DMS53 treated with DMSO at 0.1 percent for 48 hours (cell line): ENCODE results near the gene CDON.
A peak's percentile ranks its signal among the peaks of the same experiment; 100 is the strongest.
"Not testable (repeated sequence)": the region's sequence is repeated elsewhere in the genome, so short reads cannot be mapped to it uniquely, and the experiment has no call there.

Experiments
- DNase-seq: peaks from one replicate; lab custom pipeline; 2025; ENCODE audit not compliant: unreplicated experiment; lab: John Stamatoyannopoulos, UW

The CDON gene

DNA sequence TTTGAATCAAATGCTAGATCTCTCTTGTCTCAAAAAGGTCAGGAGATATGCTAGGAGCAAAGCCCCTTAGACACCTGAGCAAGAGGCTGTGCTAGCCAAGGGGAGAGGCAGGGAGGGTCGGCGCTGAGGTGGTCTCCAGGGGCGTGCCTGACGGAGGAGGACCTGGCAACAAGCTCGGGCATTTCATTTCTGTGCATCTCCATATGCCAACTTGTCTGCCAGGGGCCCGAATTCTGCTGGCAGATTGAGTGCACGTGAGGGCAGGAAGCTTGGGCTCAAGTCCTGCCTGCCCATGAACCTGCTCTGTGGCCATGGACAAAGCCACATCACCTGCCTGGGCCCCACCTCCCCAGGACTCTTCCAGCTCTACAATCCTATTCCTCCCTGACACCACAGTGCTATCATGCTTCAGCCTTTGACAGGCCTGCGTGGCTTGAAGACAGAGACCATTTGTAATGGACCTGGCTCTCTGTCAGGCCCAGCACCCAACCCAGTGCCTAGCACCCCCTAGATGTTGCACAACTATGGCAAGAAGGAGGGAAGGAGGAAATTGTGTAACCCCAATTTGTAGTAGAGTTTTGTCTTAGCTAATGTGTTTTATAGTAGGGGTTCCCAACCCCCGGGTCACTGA is 133.1 kb downstream of the CDON start:
- no peak for DNase-seq

DNA sequence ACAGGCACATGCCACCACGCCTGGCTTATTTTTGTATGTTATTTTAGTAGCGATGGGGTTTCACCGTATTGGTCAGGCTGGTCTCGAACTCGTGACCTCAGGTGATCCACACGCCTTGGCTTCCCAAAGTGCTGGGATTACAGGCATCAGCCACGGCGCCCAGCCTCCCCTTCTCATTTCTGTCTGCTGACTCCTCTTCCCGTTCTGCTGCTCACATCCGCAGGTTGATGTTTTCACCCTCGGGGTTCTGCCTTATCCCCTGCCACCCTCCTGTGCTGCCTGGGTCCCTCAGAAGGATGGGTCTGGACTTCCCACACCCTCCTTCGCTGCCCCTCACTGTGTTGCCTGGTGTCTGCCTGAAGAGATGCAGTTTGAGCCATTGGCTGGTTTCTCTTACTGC is 136.0 kb downstream of the CDON start:
- DNase-seq: no peak

DNA sequence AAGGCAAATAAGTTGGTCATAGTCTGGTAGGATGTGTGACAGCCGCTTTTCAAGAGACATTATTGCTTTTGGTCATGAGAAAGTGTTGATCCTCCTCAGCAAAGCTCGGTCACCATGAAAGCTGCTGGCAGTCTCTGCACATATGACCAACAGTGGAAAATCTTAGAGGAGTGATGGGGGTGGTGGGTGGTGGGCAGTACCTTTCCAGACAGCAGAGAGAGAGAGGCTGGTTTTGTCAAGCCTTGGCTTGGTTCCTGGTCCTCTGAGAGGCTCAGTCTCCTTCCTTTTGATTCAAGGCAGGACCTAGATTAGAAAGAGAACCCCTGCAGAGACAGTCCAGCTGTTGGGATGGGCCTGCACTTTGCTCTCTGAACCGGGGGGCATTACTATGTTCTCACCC is 136.9 kb downstream of the CDON start:
- DNase-seq: no peak

DNA sequence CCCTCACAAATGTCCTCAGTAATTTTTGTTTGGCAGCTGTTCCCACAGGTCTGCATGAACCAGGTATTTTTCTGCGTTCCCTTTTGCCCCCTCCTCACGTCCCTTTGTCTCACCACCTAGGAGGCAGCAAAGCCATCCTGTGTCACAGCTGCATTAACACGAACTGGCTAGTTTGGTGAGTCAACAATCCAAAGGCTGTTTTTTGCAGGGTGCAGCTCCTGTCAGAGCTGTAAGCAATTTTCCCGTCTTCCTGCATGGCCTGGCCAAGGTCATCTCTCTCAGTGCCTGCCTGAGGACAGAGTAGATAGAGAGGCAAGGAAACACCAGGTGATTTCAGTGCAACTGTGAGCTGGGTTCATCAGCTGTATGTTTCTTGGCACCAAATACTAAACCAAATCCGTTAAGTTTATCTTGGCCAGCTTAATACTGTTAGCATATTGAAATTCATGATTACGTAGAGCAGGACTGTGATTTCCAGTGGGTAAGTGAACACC is 137.4 kb downstream of the CDON start:
- DNase-seq: no peak

DNA sequence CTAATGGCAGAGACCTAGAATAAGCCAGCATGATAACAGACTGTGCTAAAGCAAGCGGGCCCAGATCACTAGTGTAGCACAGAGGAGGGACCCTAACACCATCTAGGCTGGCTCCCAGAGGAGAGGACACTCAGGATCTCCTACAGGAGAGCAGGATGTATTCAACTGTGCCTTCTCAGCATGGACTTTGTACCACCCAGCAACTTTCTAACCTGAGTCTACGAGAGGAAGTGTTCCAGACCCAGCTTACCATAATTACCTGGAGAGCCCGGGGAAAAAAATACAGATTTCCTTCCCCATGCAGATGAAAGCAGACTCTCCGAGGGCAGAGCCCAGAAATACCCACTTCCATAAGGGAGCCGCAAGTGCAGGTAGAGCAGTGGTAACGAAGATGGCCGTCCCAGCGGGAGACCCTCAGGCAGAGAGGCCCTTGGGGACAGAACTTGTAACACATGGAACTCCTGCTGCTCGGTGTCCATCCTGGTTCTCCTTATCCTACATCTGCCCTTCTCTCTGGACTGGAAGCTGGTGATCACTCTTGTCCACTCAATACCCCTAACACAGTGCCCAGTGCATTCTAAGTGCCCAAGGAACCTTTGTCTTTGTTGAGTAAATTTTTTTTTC is 138.2 kb downstream of the CDON start:
- no peak for DNase-seq

DNA sequence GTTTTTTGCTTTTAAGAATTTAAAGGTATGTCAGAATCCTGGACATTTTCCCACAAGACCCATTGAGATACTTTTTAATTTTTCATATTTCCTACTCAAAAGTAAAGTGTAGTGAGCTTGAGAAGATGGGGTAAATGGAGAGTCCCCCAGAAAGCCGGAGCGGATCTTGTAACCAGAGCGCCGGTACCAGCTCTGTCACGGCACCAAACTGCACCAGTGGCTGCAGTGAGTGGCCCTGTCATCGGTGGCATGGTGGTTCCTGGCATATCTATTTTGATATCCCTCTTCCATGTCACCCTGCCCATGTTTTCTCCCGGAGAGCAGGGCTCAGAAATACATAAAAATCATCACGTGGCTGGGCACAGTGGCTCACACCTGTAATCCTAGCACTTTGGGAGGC is 139.0 kb downstream of the CDON start:
- DNase-seq: no peak

DNA sequence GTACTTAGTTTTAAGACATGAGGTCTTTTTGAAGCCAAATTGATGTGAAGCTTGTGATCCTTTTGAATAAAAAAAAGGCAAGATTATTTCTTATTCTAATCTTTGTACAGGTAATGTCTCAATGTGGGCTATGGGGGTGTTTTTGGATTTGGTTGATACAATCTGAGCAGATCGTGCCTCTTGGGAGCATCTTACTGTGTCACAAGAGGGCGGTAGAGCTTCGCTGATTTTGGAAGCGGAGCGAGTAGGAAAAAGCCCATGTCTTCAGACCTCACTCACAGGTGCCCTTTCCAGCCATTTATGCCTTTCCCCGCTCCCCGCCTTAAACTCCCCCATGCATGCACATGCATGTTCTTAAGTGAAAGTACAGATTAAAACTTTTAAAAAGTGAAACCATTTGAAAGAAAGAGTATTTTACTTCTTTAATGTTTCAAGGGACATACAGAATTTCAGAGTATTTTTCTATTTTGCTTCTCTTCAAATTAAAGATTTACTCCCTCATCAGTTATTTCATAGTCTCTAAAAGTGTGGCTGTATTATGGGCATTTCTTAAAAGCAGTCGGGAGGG is 139.6 kb downstream of the CDON start:
- peak; percentile 83 for DNase-seq

DNA sequence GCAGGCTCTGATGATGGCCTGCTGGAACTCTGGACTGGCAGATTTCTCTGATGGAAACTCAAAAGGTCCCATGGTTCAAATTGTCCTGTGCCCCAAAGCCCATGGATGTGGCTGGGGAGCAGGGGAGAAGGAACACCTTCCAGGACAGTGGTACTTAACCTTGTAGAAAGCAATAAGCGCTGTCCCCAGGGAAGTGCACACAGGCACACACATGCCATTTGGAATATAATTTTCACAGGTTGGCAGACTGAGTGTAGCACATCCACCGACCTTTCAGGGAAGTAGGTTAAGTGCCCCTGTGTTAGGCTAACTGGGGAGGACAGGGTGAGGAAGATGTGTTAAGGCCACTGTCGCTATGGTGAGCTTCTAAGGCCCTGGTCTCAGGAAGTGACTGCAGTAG is 140.5 kb downstream of the CDON start:
- DNase-seq: no peak

DNA sequence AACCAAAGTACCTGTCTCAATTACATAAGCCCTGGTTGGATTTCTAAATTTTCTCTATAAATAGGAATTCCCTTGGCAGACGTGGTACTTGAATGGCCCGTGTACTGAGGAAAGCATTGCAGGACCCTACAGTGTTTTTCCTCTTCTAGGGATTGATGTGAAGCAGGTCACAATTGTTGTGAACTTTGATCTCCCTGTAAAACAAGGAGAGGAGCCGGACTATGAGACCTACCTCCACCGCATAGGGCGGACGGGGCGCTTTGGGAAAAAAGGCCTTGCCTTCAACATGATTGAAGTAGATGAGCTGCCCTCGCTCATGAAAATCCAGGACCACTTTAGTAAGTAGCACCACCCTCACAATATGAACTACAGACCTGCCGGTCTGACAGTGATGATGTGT is 141.6 kb downstream of the CDON start:
- no peak for DNase-seq

DNA sequence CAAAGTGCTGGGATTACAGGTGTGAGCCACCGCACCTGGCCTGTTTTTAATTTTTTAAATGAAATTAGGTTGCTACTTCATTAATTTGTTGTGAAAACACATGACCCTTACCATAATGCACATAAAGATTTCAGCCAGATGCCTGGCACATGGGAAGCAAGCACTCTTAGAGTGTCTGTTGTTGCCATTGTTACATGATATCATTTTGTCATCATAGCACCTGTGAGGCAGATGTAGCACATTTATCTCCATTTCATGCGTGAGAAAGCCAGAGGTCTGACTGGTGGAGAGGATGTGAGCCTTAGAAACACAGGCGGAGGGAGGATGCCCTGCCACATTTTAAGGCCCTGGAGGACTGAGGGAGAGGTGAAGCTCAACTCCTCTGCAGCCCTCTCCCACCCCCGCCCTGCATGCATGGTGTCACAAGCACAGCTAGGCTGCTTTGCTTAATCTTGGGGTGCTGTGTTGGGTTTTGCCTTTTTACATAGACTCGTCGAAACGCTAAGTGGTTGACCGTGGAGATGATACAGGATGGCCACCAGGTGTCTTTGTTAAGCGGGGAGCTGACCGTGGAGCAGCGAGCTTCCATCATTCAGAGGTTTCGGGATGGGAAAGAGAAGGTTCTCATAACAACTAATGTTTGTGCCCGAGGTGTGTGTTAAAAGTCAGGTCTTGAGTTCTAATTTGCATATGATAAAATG is 144.4 kb downstream of the CDON start:
- no peak for DNase-seq

DNA sequence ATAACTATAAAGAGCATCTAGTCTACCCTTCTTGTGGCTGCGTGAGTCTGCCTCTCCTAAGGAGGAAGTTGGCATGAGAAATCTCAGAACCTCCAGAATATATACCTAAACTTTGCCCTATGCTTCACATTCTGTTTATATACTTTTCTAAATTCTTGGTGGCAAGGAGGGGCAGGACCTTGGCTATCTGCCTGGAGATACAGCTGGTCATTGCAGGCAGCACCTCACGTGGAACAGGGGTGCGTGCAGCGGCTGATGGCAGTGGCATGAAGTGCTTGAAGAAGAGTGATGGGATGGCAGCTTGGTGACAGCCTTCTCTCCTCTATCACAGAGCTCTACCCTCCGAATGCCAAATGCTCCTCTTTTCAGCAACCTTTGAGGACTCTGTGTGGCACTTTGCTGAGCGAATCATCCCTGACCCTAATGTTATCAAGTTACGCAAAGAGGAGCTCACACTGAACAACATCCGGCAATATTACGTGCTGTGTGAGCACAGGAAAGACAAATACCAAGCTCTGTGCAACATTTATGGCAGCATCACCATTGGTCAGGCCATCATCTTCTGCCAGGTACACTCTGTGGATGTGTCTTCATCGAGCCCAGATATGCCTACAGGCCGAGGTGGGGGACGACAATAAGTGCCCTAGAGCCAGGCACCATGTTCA is 145.9 kb downstream of the CDON start:
- DNase-seq: no peak

DNA sequence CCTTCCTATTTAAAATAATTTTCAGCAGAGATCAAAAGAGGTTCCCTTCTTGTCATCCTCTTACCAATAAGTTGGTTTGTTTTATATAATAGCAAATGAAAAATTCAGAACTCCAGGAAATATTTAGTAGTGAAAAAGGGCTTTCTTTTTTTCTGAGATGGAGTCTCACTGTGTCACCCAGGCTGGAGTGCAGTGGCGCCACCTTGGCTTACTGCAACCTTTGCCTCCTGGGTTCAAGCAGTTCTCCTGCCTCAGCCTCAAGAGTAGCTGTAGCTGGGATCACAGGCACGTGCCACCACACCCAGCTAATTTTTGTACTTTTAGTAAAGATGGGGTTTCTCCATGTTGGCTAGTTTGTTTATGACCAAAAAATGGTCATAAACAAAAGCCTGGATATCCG is 148.1 kb downstream of the CDON start:
- not testable (repeated sequence) for DNase-seq

DNA sequence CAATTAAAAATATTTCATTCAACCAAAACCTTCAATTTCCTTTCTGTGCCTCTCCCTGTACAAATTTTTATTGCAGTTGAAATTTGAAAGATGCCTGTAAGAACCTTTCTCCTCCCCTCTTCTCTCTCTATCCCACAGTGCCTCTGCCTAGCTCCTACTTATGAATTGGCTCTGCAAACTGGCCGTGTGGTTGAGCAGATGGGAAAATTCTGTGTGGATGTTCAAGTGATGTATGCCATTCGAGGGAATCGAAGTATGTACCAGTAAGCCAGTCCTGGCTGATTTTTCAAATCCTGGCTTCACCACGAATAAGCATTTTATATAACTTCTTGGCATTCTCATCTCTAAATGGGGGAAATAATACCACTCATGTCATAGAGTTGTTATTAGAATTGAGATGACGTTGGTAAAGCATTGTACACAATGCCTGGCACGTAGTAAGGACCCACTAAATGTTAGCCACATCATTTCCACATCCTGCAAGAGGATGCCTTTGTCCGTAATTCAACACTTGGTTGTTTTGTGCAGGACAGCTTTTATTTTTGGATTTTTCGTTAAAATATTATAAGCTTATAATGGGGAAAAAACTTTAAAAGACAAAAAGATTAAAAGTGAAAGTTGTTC is 152.3 kb downstream of the CDON start:
- DNase-seq: no peak
